ENCODE data around the gene ADGRG6.
"Not testable (repeated sequence)": the region's sequence is repeated elsewhere in the genome, so short reads cannot be mapped to it uniquely, and the experiment has no call there.

Gene ADGRG6

GRCh38 chr6:142301651-142302391 is at the start of gene ADGRG6:
Gene ADGRG6, plus strand, starts transcription at chr6:142302007. Its CDS starts 323 bp downstream, at chr6:142302330.
- DNase-seq, result peak; percentile 64

GRCh38 chr6:142254513-142254912 is 47.3 kb upstream of the ADGRG6 start:
- no peak for DNase-seq

- no peak for DNase-seq
Measured at GRCh38 chr6:142255785-142256184, 46.0 kb upstream of the ADGRG6 start.

GRCh38 chr6:142258305-142258704 is 43.5 kb upstream of the ADGRG6 start:
- no peak for DNase-seq

- no peak for DNase-seq
Measured at GRCh38 chr6:142258757-142259156, 43.0 kb upstream of the ADGRG6 start.

- DNase-seq, result no peak
Measured at GRCh38 chr6:142260748-142261147, 41.1 kb upstream of the ADGRG6 start.

- DNase-seq, result no peak
Measured at GRCh38 chr6:142262231-142262630, 39.6 kb upstream of the ADGRG6 start.

GRCh38 chr6:142265476-142265875 is 36.3 kb upstream of the ADGRG6 start:
- no peak for DNase-seq

GRCh38 chr6:142266060-142266459 is 35.7 kb upstream of the ADGRG6 start:
- no peak for DNase-seq

GRCh38 chr6:142271476-142271875 is 30.3 kb upstream of the ADGRG6 start:
- DNase-seq, result no peak

GRCh38 chr6:142274656-142275055 is 27.2 kb upstream of the ADGRG6 start:
- no peak for DNase-seq

GRCh38 chr6:142275236-142276006 is 26.4 kb upstream of the ADGRG6 start:
- DNase-seq, result no peak

GRCh38 chr6:142276256-142276655 is 25.6 kb upstream of the ADGRG6 start:
- no peak for DNase-seq

- no peak for DNase-seq
Measured at GRCh38 chr6:142279350-142280180, 22.2 kb upstream of the ADGRG6 start.

- DNase-seq, result no peak
Measured at GRCh38 chr6:142280265-142280664, 21.5 kb upstream of the ADGRG6 start.

- DNase-seq, result no peak
Measured at GRCh38 chr6:142280927-142281326, 20.9 kb upstream of the ADGRG6 start.

GRCh38 chr6:142283138-142283537 is 18.7 kb upstream of the ADGRG6 start:
- not testable (repeated sequence) for DNase-seq

GRCh38 chr6:142284419-142284818 is 17.4 kb upstream of the ADGRG6 start:
- DNase-seq, result no peak

GRCh38 chr6:142285235-142286087 is 16.3 kb upstream of the ADGRG6 start:
- DNase-seq, result no peak

- no peak for DNase-seq
Measured at GRCh38 chr6:142286088-142286409, 15.8 kb upstream of the ADGRG6 start.

- DNase-seq, result no peak
Measured at GRCh38 chr6:142289687-142290086, 12.1 kb upstream of the ADGRG6 start.

- DNase-seq, result no peak
Measured at GRCh38 chr6:142290851-142291250, 11.0 kb upstream of the ADGRG6 start.

- DNase-seq, result no peak
Measured at GRCh38 chr6:142291512-142291911, 10.3 kb upstream of the ADGRG6 start.

All from stimulated activated CD8-positive, alpha-beta memory T cell treated with anti-CD3 and anti-CD28 coated beads, Interleukin-4, amount 100 ng/mL, for 48 hours (primary cell).